Pancreas (tissue), 10 donors: ENCODE measurements around the gene OR6C6. TPM values are rescaled to one million over a fixed set of nuclear protein-coding genes. Genes with fewer than 3 reads are reported as not detected.

Experiments used
- ATAC-seq, 4 donors: fragments of 200-7000 bp; cut with Tn5 transposase; one replicate each; pipeline versions ENCODE4 v1.8.0 to v1.9.1; 2020; ENCODE audit warnings: mild to moderate bottlenecking in 4 of 4, moderate library complexity in 4 of 4
- DNase-seq, 6 donors: peaks; one replicate each; pipeline ENCODE4 v3.0.0-alpha.2; 2020
- FAIRE-seq: peaks from 2 replicates; lab custom pipeline; 2012; peaks lifted over from hg19 to GRCh38; lab: Jason Lieb, UNC
- H3K27ac ChIP-seq, 4 donors: fragments of 200-600 bp; sonication (generic); 1 replicate in 3 of 4; 2 replicates in 1 of 4; pipeline versions ENCODE4 v1.5.0 to v1.8.0; 2020
- H3K27me3 ChIP-seq, 4 donors: fragments of 200-600 bp; one replicate each; pipeline ENCODE4 v1.8.0; 2021
- H3K36me3 ChIP-seq, 3 donors: fragments of 200-600 bp; sonication (generic) in 1 of 3; one replicate each; pipeline versions ENCODE4 v1.5.0 to v1.8.0; 2020 to 2021
- H3K4me1 ChIP-seq, 3 donors: fragments of 200-600 bp; one replicate each; pipeline ENCODE4 v1.8.0; 2021
- H3K4me3 ChIP-seq, 4 donors: fragments of 200-600 bp; sonication (generic) in 2 of 4; one replicate each; pipeline versions ENCODE4 v1.5.0 to v1.8.0; 2020 to 2021
- H3K9me3 ChIP-seq, 4 donors: fragments of 200-600 bp; one replicate each; pipeline ENCODE4 v1.8.0; 2021
- CTCF ChIP-seq, 4 donors: fragments of 200-600 bp; sonication (generic) in 3 of 4; IDR thresholded peaks; one replicate each; pipeline versions ENCODE4 v1.5.0 to v1.8.0; 2021; ENCODE audit warnings: antibody characterized with exemption in 4 of 4
- WGBS, 2 donors: extraction: QIAGEN DNeasy Blood & Tissue Kit; methylation state at CpG; one replicate each; pipeline ENCODE4 v1.1.7; 2013; 5-methylcytosine and 5-hydroxymethylcytosine counted together
- intact Hi-C, 3 donors: fragments of 100-400 bp; cut with DNase I; formaldehyde crosslinking; loops; one replicate each; pipeline versions ENCODE4 v1.11.1 to v1.14.2; 2022
- polyA plus RNA-seq, 2 donors: library from polyadenylated mRNA; stranded (reverse); fragments of 200-250 nt; gene quantifications; one replicate each; pipeline ENCODE4 v1.2.3, GENCODE V29; 2013
- total RNA-seq, 6 donors: library from RNA; stranded (reverse); fragmentation: NEBNext Ultra II Directional in 4 of 6; extraction: Animal tissue kit (Norgen Biotek cat#: 25700) in 4 of 6; gene quantifications; one replicate each; pipeline versions ENCODE4 v1.2.1 to v1.2.4, GENCODE V29; 2021 to 2023
- donor health status: healthy with polysubstance abuse.
- donor health status: DM: no; HTN: no; CAD: no; lungs with moderate emphysema.
- donor health status: DM: no; HTN: no; CAD: no.
- donor health status: control.
- donor health status: control.
- donor health status: Bipolar disorder and iron deficiency.
- donor health status: DM: yes; HTN: yes; CAD: no.
- donor health status: DM: no; HTN: no; CAD: no.
- donor health status: DM: no; HTN: no; CAD: no.
- donor health status: DM: yes; HTN: yes; CAD: no.

The OR6C6 gene
- total and polyA plus RNA-seq, 8 donors = not detected

GRCh38 chr12:55253281-55253680, 43.1 kb downstream of the OR6C6 start:
- H3K4me3 ChIP-seq = no peak overlapping the region
- intact Hi-C loops = no loop called here
- ATAC-seq (no peak), DNase-seq (no peak), FAIRE-seq (no peak)
- H3K4me1 ChIP-seq = no peaks in the 10 kb centered on the region
- H3K9me3 ChIP-seq = no peaks in the 10 kb centered on the region
- no peaks in the 10 kb centered on the region for H3K36me3 ChIP-seq
- H3K27ac ChIP-seq = no peak overlapping the region
- H3K27me3 ChIP-seq = no peaks in the 10 kb centered on the region
- TF ChIP-seq CTCF (IDR thresholded peaks at IDR 0.05) = no peak

GRCh38 chr12:55250944-55251343, 45.4 kb downstream of the OR6C6 start:
- 24 to 32% methylated on average over 3 of the region's 3 CpGs for WGBS, 2 donors
- H3K4me1 ChIP-seq = no peaks in the 10 kb centered on the region

DNA sequence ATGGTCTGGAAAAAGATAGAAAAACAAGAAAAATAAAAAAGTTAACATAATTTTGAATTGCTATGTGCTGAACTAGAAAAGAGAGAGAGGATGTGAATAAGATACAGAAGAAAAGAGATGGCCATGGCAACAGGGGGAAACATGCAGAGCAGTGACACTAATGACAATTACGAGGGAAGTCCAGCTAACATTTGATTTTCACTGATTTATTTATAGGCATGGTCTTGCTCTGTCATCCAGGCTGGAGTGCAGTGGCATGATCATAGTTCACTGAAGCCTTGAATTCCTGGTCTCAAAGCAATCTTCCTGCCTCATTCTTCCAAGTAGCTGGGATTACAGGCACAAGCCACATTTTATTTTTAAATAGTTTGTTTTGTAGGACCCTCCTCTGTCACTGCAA, 50.2 kb downstream of the OR6C6 start:
- DNase-seq = no peak
- WGBS, 2 donors = 37 to 67% methylated on average over 1 of the region's 1 CpG

More at GRCh38 chr12:55250944-55251343, 45.4 kb downstream of the OR6C6 start:
- ATAC-seq = no peak
- Histone ChIP-seq H3K27me3 (no peaks in the 10 kb centered on the region), H3K9me3 (no peaks in the 10 kb centered on the region), H3K36me3 (no peaks in the 10 kb centered on the region), H3K4me3 (no peak overlapping the region), H3K27ac (no peak overlapping the region)
- FAIRE-seq = no peak
- no peak for DNase-seq
- intact Hi-C loops = no loop called here
- TF ChIP-seq CTCF (IDR thresholded peaks at IDR 0.05) = no peak

GRCh38 chr12:55244309-55244708, 52.1 kb downstream of the OR6C6 start, which contains the start of gene OR6C74:
OR6C74 (plus strand) TSS chr12:55244609; CDS start chr12:55247288, 2,679 bp downstream.
- no peak for DNase-seq
- no peak within 1 kb of the TSS for H3K4me3 ChIP-seq
- H3K4me1 ChIP-seq = no peaks in the 10 kb centered on the region
- no peak within 1 kb of the TSS for H3K27ac ChIP-seq
- no peak for TF ChIP-seq CTCF (IDR thresholded peaks at IDR 0.05)
- H3K27me3 ChIP-seq = peaks cover 0 to 4% (median 0%) of the 10 kb centered on the region in 4 donors
- ATAC-seq = no peak
- no peak for FAIRE-seq
- no peaks in the 10 kb centered on the region for H3K36me3 ChIP-seq
- intact Hi-C loops = no loop called here
- no peaks in the 10 kb centered on the region for H3K9me3 ChIP-seq
- WGBS, 2 donors = 86 to 90% methylated on average over 3 of the region's 3 CpGs

More for the DNA sequence above, 50.2 kb downstream of the OR6C6 start:
- intact Hi-C loops = no loop called here
- ATAC-seq (no peak), FAIRE-seq (no peak)
- Histone ChIP-seq H3K4me1 (no peaks in the 10 kb centered on the region), H3K27ac (no peak overlapping the region), H3K36me3 (no peaks in the 10 kb centered on the region), H3K4me3 (no peak overlapping the region), H3K9me3 (no peaks in the 10 kb centered on the region), H3K27me3 (peaks cover 0 to 4% (median 0%) of the 10 kb centered on the region in 4 donors)
- TF ChIP-seq CTCF (IDR thresholded peaks at IDR 0.05) = no peak

Other genes with a start within 250 kb of the OR6C6 start
- not detected for gene OR9K2, start 170.2 kb downstream of the OR6C6 start, total RNA-seq
- gene OR9K2, start 170.2 kb downstream of the OR6C6 start, polyA plus RNA-seq = not detected
- not detected for gene OR10A7, start 75.5 kb downstream of the OR6C6 start, total RNA-seq
- not detected for gene OR10A7, start 75.5 kb downstream of the OR6C6 start, polyA plus RNA-seq
- not detected for gene OR6C74, start 52.0 kb downstream of the OR6C6 start, total RNA-seq
- not detected for gene OR6C74, start 52.0 kb downstream of the OR6C6 start, polyA plus RNA-seq
- gene OR6C1, start 17.8 kb upstream of the OR6C6 start, total RNA-seq = not detected
- not detected for gene OR6C1, start 17.8 kb upstream of the OR6C6 start, polyA plus RNA-seq
- not detected for gene OR6C3, start 34.2 kb upstream of the OR6C6 start, total RNA-seq
- not detected for gene OR6C3, start 34.2 kb upstream of the OR6C6 start, polyA plus RNA-seq
- not detected for gene OR6C75, start 66.4 kb upstream of the OR6C6 start, total RNA-seq
- gene OR6C75, start 66.4 kb upstream of the OR6C6 start, polyA plus RNA-seq = not detected
- not detected for gene OR6C65, start 104.0 kb upstream of the OR6C6 start, total RNA-seq
- not detected for gene OR6C65, start 104.0 kb upstream of the OR6C6 start, polyA plus RNA-seq
- gene OR6C76, start 129.7 kb upstream of the OR6C6 start, total RNA-seq = not detected
- gene OR6C76, start 129.7 kb upstream of the OR6C6 start, polyA plus RNA-seq = not detected
- not detected for gene OR6C2, start 147.5 kb upstream of the OR6C6 start, total RNA-seq
- not detected for gene OR6C2, start 147.5 kb upstream of the OR6C6 start, polyA plus RNA-seq
- not detected for gene OR6C70, start 173.6 kb upstream of the OR6C6 start, total RNA-seq
- gene OR6C70, start 173.6 kb upstream of the OR6C6 start, polyA plus RNA-seq = not detected
- not detected for gene OR6C68, start 195.8 kb upstream of the OR6C6 start, total RNA-seq
- not detected for gene OR6C68, start 195.8 kb upstream of the OR6C6 start, polyA plus RNA-seq